ENCODE measurements around the gene SPAG8.

- no peak for TF ChIP-seq SUZ12 (IDR thresholded peaks at IDR 0.05)
- no peak for TF ChIP-seq LEF1 (IDR thresholded peaks at IDR 0.05; ENCODE audit: borderline replicate concordance)
Measured at GRCh38 chr9:35856206-35856605, 44.1 kb upstream of the SPAG8 start.

Measured in HEK293T (cell line).